Upper lobe of left lung (tissue), 4 donors: Measurements from ENCODE around the gene VAV2.
A peak's percentile ranks its signal among the peaks of the same experiment; 100 is the strongest.

Experiments
- CTCF ChIP-seq, 6 experiments: fragments of 450-650 bp in 4 of 6; fragments of 200-600 bp in 2 of 6; sonication (generic) in 2 of 6; IDR thresholded peaks; one replicate each; pipeline ENCODE4 v1.5.1; 2016 to 2019; ENCODE audit warnings: antibody characterized with exemption in 6 of 6
- EP300 ChIP-seq, 4 donors: sonication (generic); formaldehyde crosslinking; IDR thresholded peaks; one replicate each; pipeline ENCODE4 v1.5.1; 2017; ENCODE audit warnings: antibody characterized with exemption in 4 of 4, control low read depth in 2 of 4
- POLR2A ChIP-seq, 4 donors: fragments of 450-650 bp; IDR thresholded peaks; one replicate each; pipeline ENCODE4 v1.5.1; 2016 to 2017; ENCODE audit warnings: antibody characterized with exemption in 4 of 4, mild to moderate bottlenecking in 2 of 4

- TF ChIP-seq CTCF (IDR thresholded peaks at IDR 0.05) = no peak
- no peak for TF ChIP-seq EP300 (IDR thresholded peaks at IDR 0.05)
- TF ChIP-seq POLR2A (IDR thresholded peaks at IDR 0.05) = peak in 1 of 4 donors; percentile 31
These were observed 32.9 kb upstream of the VAV2 start, which contains the start of gene BRD3OS for GRCh38 chr9:134024828-134025605.
